ENCODE results near the gene NDUFA11.

NDUFA11 gene

DNA sequence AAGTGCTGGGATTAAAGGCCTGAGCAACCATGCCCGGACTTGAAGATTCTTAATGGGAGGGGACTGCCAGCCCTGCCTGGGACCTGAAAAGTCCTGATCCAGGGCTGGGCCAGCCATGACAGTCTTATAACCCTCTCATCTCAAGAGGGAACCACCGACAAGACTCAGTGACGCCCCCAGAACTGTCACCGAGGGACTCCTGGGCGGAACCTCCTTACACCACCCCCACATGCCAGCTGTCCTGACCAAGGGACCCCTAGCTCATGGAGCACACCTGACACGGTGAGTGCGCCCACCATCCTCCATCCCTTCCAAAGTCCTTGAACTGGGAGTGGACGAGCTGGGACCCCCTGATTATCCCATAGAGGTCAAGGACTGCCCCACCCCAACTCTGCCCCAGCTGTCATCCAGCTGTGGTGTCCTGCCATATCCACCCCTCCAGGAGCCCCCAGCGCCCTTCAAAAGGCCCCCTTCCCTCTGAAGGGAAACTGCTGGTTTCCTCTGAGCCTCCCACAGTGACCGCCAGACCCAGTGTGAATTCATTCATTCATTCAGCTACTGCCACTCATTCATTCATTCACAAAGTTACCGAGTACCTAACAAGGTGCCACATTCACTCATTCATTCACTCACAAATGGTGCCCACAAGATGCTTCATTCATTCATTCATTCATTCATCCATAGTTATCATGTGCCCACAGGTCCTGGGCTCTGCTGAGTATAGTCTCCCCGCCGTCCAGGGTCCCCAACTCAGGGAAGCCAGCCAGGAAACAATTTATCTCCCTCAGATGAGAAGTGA is 3.7 kb downstream of the NDUFA11 start:
- no peak overlapping the region for H3K4me3 ChIP-seq (ENCODE audit: low read depth, low read length)
- H3K36me3 ChIP-seq (ENCODE audit: control insufficient read depth, insufficient read depth, low read length): peaks cover 24% of the 10 kb centered on the region
- H3K27me3 ChIP-seq (ENCODE audit: control insufficient read depth, insufficient read depth, low read length): no peaks in the 10 kb centered on the region
- no peaks in the 10 kb centered on the region for H3K4me1 ChIP-seq (ENCODE audit: control insufficient read depth, insufficient read depth, low read length)
- H3K9me3 ChIP-seq (ENCODE audit: control insufficient read depth, insufficient read depth, low read length): no peaks in the 10 kb centered on the region
- no peak overlapping the region for H3K9ac ChIP-seq (ENCODE audit: low read depth, low read length)

DNA sequence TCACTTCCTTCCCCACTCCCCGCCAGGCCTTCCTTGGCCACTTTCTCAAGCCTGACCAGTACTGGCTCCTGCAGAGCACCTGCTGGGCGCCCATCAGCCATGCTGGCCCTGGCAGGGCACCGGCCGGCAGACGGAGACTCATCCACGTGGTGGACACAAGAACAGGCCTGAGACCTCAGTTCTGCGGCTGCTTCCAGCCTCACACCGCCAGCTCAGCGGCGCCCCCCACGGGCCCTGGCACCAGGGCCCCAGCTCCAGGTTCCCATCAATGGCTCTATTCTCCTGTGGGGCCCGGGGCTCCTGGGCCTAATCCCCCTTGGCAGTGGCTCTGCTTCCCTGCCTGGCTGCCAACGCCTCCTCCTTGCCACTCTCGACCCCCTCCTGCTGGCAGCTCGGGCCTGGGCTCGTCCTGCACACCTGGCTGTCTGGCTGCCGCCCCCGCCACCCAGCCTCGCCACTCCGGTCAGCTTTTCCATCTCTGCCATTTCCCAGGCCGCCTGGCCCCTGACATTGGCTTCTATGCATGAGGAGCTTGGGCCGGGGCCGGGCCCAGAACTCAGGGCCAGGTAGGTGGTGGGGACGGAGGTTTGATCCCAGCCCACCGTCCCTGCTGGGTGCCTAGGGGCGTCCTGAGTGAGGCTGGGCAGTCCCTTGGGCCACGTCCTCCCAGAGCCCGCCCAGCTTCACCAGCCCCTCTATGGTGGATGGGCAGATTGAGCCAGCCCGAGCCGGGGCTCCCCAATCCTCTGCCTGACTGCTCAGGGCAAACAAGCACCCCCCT is 6.2 kb downstream of the NDUFA11 start:
- H3K36me3 ChIP-seq (ENCODE audit: control insufficient read depth, insufficient read depth, low read length): peaks cover 24% of the 10 kb centered on the region
- H3K9ac ChIP-seq (ENCODE audit: low read depth, low read length): no peak overlapping the region
- no peak overlapping the region for H3K4me3 ChIP-seq (ENCODE audit: low read depth, low read length)
- peaks cover under 1% of the 10 kb centered on the region for H3K4me1 ChIP-seq (ENCODE audit: control insufficient read depth, insufficient read depth, low read length)
- H3K27me3 ChIP-seq (ENCODE audit: control insufficient read depth, insufficient read depth, low read length): no peaks in the 10 kb centered on the region
- H3K9me3 ChIP-seq (ENCODE audit: control insufficient read depth, insufficient read depth, low read length): no peaks in the 10 kb centered on the region

DNA sequence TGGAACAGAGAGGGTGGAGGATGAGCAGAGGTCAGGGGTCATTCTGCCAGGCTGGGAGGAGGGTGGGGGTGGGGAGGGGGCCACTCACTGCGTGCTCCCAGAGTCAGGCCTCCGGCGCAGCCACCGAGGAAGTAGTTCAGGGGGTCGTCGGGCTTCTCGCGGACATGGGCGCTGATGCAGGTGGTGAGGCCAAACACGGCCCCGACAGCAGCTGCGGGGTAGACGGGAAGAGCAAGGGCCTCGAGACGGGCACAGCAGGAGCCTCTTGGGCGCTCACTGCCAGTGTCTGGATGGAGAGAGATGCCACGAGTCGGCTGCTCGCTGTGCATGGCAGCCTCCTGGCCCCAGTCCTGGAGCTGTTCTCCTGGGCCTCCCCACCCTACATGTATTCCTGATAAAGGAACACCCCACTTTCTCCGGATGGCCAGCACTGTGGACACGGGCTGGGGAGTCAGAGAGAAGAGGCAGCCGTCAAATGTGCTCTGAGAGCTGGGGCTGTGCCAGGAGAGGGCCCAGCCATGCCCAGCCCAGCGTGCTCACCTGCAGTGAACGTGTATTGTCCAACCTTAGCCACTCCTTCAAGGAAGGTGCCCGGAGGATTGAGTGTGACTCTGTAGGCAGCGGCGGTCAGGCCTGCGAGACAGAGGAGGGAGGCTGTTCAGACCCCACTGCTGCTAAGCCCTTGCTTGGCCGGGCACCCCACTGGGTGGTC is 7.1 kb downstream of the NDUFA11 start:
- H3K36me3 ChIP-seq (ENCODE audit: control insufficient read depth, insufficient read depth, low read length): peaks cover 24% of the 10 kb centered on the region
- H3K9me3 ChIP-seq (ENCODE audit: control insufficient read depth, insufficient read depth, low read length): no peaks in the 10 kb centered on the region
- no peak overlapping the region for H3K4me3 ChIP-seq (ENCODE audit: low read depth, low read length)
- no peak overlapping the region for H3K9ac ChIP-seq (ENCODE audit: low read depth, low read length)
- no peaks in the 10 kb centered on the region for H3K27me3 ChIP-seq (ENCODE audit: control insufficient read depth, insufficient read depth, low read length)
- H3K4me1 ChIP-seq (ENCODE audit: control insufficient read depth, insufficient read depth, low read length): peaks cover 5% of the 10 kb centered on the region

DNA sequence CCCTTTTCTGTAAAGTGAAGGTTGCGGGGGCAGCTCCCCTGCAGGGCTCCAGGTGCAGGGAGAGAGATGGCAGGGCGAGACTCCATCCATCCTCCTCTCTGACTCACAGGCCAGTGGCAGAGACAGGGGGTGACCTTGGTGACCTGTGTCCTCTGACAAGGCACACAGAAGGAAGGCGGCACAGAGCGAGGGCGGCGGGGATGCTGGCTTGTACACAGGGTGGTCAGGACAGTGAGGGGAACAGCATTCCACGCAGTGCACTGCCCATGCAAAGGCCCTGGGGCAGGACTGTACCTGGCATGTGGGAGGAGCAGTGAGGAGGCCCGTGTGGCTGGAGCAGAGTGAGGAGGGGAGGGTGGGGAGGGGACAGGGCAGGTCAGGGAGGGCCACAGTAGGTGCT is 7.7 kb downstream of the NDUFA11 start:
- H3K9ac ChIP-seq (ENCODE audit: low read depth, low read length): no peak overlapping the region
- no peaks in the 10 kb centered on the region for H3K9me3 ChIP-seq (ENCODE audit: control insufficient read depth, insufficient read depth, low read length)
- peaks cover 5% of the 10 kb centered on the region for H3K4me1 ChIP-seq (ENCODE audit: control insufficient read depth, insufficient read depth, low read length)
- peaks cover 20% of the 10 kb centered on the region for H3K36me3 ChIP-seq (ENCODE audit: control insufficient read depth, insufficient read depth, low read length)
- H3K27me3 ChIP-seq (ENCODE audit: control insufficient read depth, insufficient read depth, low read length): no peaks in the 10 kb centered on the region
- no peak overlapping the region for H3K4me3 ChIP-seq (ENCODE audit: low read depth, low read length)

DNA sequence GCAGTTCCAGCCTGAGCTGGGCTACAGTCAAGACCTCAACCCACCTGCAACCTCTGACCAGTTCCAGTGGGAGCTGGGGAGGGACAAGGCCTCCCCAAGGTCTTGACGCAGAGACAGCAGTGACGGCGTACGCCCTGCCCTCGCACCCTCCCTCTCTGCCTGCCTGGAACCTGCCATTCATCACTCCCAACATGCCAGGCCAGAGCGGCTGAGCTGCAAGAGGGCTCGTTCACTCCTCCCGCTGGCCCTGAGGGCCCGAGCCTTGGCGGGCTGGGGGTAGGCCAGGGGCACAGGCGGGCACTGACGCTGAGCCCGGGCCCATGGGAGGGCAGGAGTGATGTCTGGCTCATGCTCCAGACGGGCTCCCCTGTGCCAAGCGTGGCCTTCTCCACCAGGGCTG is 8.2 kb downstream of the NDUFA11 start:
- no peaks in the 10 kb centered on the region for H3K9me3 ChIP-seq (ENCODE audit: control insufficient read depth, insufficient read depth, low read length)
- H3K27me3 ChIP-seq (ENCODE audit: control insufficient read depth, insufficient read depth, low read length): no peaks in the 10 kb centered on the region
- no peak overlapping the region for H3K9ac ChIP-seq (ENCODE audit: low read depth, low read length)
- H3K4me1 ChIP-seq (ENCODE audit: control insufficient read depth, insufficient read depth, low read length): peaks cover 5% of the 10 kb centered on the region
- no peak overlapping the region for H3K4me3 ChIP-seq (ENCODE audit: low read depth, low read length)
- H3K36me3 ChIP-seq (ENCODE audit: control insufficient read depth, insufficient read depth, low read length): peaks cover 19% of the 10 kb centered on the region

DNA sequence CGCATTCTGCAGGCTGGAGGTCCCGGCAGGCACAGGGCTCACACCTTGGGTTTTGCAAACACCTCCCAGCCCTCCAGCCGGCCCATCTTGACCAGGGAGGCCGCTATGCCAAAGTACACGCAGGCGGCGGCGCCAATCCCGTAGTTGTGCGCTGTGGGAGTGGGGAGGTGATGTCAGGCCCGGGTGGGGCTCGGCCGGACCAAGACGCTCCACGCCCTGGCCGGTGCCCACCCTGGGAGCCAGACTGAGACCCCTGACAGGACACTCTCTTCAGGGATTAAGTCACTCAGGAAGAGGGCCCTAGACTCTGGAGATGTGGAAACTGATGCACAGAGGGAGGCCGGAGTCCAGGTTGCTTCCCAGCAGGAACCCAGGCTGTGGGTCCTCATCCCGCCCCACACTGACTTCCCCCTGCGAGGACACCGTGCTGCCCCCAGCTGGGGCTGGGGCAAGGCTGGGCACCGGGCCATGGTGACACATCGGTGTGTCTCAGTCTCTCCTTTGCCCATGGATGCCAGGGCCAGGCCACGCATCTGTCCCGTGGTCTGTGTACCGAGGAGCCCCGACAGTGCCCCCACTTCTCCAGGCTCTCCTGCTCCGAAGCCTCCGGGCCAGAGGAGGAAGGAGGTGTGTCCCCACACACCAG is 8.8 kb downstream of the NDUFA11 start:
- Histone ChIP-seq H3K27me3 (ENCODE audit: control insufficient read depth, insufficient read depth, low read length) (no peaks in the 10 kb centered on the region), H3K9ac (ENCODE audit: low read depth, low read length) (no peak overlapping the region), H3K9me3 (ENCODE audit: control insufficient read depth, insufficient read depth, low read length) (no peaks in the 10 kb centered on the region), H3K4me1 (ENCODE audit: control insufficient read depth, insufficient read depth, low read length) (peaks cover 5% of the 10 kb centered on the region), H3K4me3 (ENCODE audit: low read depth, low read length) (no peak overlapping the region), H3K36me3 (ENCODE audit: control insufficient read depth, insufficient read depth, low read length) (peaks cover 16% of the 10 kb centered on the region)

DNA sequence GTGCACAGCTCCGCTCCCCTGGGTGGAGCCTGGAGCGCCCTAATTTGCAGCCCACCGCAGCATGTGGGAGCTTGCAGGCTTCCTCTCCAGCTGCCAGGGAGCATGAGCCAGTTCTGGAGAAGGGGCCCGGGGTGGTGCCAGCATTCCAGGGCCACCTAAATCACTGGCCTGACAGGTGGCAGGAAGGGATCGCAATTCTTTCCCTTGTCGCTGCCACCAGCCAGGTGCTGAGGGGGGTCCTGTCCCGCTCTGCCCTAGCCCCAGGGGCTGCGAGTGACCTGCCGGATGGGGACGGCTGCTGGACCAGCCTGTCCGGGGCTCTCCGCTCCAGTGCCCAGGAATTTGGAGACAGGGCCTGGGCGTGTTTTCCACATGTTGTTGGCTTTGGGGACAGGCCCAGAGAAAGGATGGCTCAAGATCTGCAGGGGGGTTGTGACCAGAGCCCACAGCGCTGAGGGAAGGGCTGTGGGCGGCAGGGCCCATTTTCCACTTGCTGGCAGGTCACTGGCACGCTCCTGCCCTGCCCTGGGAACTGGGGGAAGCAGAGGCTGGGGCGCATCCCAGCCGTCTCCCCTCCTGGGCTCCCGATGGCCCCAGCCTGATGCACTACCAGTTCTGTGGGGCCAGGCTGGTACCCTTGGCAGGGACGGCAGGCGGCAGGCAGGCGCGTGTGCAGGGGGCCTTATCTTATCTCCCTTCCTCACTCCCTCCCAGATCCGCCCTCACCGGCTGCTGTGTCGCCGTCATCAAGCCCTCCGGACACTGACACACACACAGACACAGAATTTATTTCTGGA is 9.5 kb downstream of the NDUFA11 start:
- Histone ChIP-seq H3K4me3 (ENCODE audit: low read depth, low read length) (no peak overlapping the region), H3K27me3 (ENCODE audit: control insufficient read depth, insufficient read depth, low read length) (no peaks in the 10 kb centered on the region), H3K9ac (ENCODE audit: low read depth, low read length) (no peak overlapping the region), H3K9me3 (ENCODE audit: control insufficient read depth, insufficient read depth, low read length) (no peaks in the 10 kb centered on the region), H3K36me3 (ENCODE audit: control insufficient read depth, insufficient read depth, low read length) (peaks cover 16% of the 10 kb centered on the region), H3K4me1 (ENCODE audit: control insufficient read depth, insufficient read depth, low read length) (peaks cover 5% of the 10 kb centered on the region)

DNA sequence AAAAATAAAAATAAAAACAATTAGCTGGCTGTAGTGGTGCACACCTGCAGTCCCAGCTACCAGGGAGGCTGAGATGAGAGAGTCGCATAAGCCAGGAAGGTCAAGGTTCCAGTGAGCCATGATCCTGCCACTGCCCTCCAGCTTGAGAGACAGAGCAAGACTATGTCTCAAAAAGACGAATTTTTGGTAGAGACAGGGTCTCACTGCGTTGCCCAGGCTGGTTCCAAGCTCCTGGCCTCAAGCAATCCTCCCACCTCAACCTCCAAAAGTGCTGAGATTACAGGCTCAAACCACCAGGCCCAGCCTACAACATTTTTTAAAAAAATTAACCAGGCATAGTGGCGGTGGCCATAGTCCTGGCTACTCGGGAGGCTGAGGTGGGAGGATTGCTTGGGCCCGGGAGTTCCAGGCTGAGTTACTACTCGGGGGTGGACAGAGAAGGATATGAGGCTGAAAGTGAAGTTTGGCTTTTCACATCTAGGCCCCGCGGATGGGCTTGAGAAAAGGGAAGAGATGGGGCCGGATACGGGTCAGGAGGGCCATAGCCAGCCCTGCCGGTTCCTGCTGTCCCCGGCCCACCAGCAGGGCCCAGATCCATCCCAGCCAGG is 10.2 kb downstream of the NDUFA11 start:
- peaks cover 5% of the 10 kb centered on the region for H3K4me1 ChIP-seq (ENCODE audit: control insufficient read depth, insufficient read depth, low read length)
- H3K9me3 ChIP-seq (ENCODE audit: control insufficient read depth, insufficient read depth, low read length): no peaks in the 10 kb centered on the region
- no peaks in the 10 kb centered on the region for H3K27me3 ChIP-seq (ENCODE audit: control insufficient read depth, insufficient read depth, low read length)
- peaks cover 16% of the 10 kb centered on the region for H3K36me3 ChIP-seq (ENCODE audit: control insufficient read depth, insufficient read depth, low read length)
- no peak overlapping the region for H3K9ac ChIP-seq (ENCODE audit: low read depth, low read length)
- H3K4me3 ChIP-seq (ENCODE audit: low read depth, low read length): no peak overlapping the region

DNA sequence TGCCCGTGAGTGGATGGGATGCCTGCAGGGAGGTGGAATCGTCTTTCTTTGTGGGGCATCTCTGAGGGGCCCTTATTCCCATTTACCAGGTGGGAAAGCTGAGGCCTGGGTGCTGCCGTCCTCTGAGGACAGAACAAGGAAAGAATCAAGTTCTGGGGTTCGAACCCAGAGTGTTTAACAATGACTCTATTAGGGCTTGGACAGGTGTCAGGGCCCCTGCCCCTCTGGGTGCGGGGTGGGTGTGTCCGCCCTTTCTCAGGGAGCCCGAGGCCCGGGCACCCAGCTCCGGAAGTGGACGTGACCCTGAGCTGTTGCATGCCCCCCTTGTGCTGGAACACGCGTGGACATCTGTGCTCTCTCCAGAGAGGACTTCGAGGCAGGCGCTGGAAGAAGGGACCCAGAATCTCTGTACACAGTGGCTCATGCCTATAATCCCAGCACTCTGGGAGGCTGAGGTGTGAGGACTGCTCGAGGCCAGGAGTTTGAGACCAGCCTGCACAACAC is 10.8 kb downstream of the NDUFA11 start:
- Histone ChIP-seq H3K4me3 (ENCODE audit: low read depth, low read length) (no peak overlapping the region), H3K9me3 (ENCODE audit: control insufficient read depth, insufficient read depth, low read length) (no peaks in the 10 kb centered on the region), H3K4me1 (ENCODE audit: control insufficient read depth, insufficient read depth, low read length) (peaks cover 5% of the 10 kb centered on the region), H3K36me3 (ENCODE audit: control insufficient read depth, insufficient read depth, low read length) (peaks cover 16% of the 10 kb centered on the region), H3K9ac (ENCODE audit: low read depth, low read length) (no peak overlapping the region), H3K27me3 (ENCODE audit: control insufficient read depth, insufficient read depth, low read length) (no peaks in the 10 kb centered on the region)

DNA sequence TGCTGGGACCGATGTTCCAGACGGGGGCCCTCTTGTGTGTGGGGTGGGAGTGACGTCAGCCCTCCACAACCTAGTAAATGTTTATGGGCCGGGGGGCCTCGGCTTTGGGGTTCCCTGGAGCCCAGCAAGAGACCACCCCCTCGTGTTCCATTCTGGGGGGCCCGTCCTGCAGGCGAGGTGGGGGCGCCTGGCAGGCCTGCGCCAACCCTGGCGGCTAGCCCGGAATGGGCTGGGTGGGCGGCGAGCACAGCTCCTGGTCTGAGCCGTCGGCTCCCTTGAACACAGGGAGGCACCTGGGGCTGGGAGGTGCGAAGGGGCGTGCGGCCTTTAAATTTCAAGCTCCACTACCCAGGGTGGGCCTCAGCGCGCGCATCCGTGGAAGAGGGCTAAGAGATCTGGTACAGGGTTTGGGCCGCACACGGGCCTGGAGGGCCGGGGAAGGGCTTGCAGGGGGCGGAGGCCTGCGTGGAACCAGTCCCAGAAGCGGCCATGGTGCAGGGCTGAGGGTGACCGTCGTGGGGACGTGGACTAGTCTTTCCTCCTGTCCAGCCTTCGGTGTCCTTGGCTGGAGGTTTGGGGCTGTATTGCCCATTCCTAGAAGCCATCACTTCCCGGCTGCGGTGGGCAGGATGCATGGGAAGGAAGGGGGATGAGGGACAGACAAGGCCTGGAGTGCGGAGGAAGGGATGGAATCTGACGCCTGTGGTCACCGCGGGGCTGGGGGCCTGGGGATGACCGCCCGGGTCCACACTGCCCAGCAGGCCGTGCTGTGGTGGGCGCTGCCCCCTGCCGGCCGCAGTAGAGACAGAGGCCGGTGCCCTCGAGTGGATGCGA is 11.4 kb downstream of the NDUFA11 start:
- Histone ChIP-seq H3K9me3 (ENCODE audit: control insufficient read depth, insufficient read depth, low read length) (no peaks in the 10 kb centered on the region), H3K36me3 (ENCODE audit: control insufficient read depth, insufficient read depth, low read length) (peaks cover 16% of the 10 kb centered on the region), H3K27me3 (ENCODE audit: control insufficient read depth, insufficient read depth, low read length) (no peaks in the 10 kb centered on the region), H3K4me3 (ENCODE audit: low read depth, low read length) (peak overlapping the region; percentile 2), H3K4me1 (ENCODE audit: control insufficient read depth, insufficient read depth, low read length) (peaks cover 5% of the 10 kb centered on the region), H3K9ac (ENCODE audit: low read depth, low read length) (no peak overlapping the region)

All from iPS-15b (cell line).